Dermis blood vessel endothelial cell (primary cell): ENCODE data around the gene INAVA. TPM values are rescaled to one million over a fixed set of nuclear protein-coding genes. Genes with fewer than 3 reads are reported as not detected.

ENCODE experiments used
- DNase-seq: peaks from one replicate; pipeline ENCODE4 v3.0.0; 2010
- total RNA-seq: library from RNA; depleted of rRNA; stranded (reverse); fragments of >200 nt; gene quantifications from 2 replicates; pipeline ENCODE4 v1.2.3, GENCODE V29; 2014

The INAVA gene
- total RNA-seq: under 0.01 and 0.17 TPM in 2 replicates

- no peak for DNase-seq
Measured at GRCh38 chr1:200894712-200895442, at the start of gene INAVA. Gene INAVA, plus strand, starts transcription at chr1:200894900. Its CDS starts 3,501 bp downstream, at chr1:200898401.

- DNase-seq: no peak
Measured at GRCh38 chr1:200845360-200845759, 49.3 kb upstream of the INAVA start.

- no peak for DNase-seq
Measured at GRCh38 chr1:200846398-200846797, 48.3 kb upstream of the INAVA start.

GRCh38 chr1:200849430-200849829, 45.3 kb upstream of the INAVA start:
- DNase-seq: no peak

- no peak for DNase-seq
Measured at GRCh38 chr1:200850554-200850953, 44.1 kb upstream of the INAVA start.

GRCh38 chr1:200856716-200857357, 37.9 kb upstream of the INAVA start:
- DNase-seq: peak; percentile 37

- DNase-seq: no peak
Measured at GRCh38 chr1:200857804-200858203, 36.9 kb upstream of the INAVA start.

- DNase-seq: no peak
Measured at GRCh38 chr1:200861937-200862647, 32.6 kb upstream of the INAVA start.

- no peak for DNase-seq
Measured at GRCh38 chr1:200862713-200863415, 31.8 kb upstream of the INAVA start.

- DNase-seq: no peak
Measured at GRCh38 chr1:200866116-200866515, 28.6 kb upstream of the INAVA start.

GRCh38 chr1:200866521-200866920, 28.2 kb upstream of the INAVA start:
- DNase-seq: no peak

- DNase-seq: no peak
Measured at GRCh38 chr1:200867018-200867811, 27.5 kb upstream of the INAVA start.

- no peak for DNase-seq
Measured at GRCh38 chr1:200869376-200869752, 25.3 kb upstream of the INAVA start.

- DNase-seq: no peak
Measured at GRCh38 chr1:200869753-200870391, 24.8 kb upstream of the INAVA start.

GRCh38 chr1:200872446-200873115, 22.1 kb upstream of the INAVA start, which contains the start of gene GPR25:
Gene GPR25, plus strand, starts transcription at chr1:200872981. Its CDS starts 57 bp downstream, at chr1:200873038.
- no peak for DNase-seq

- peak; percentile 19 for DNase-seq
Measured at GRCh38 chr1:200873116-200873670, 21.5 kb upstream of the INAVA start.

GRCh38 chr1:200873671-200874397, 20.9 kb upstream of the INAVA start:
- peak; percentile 15 for DNase-seq

GRCh38 chr1:200874694-200875093, 20.0 kb upstream of the INAVA start:
- DNase-seq: no peak

- no peak for DNase-seq
Measured at GRCh38 chr1:200875416-200875815, 19.3 kb upstream of the INAVA start.

- DNase-seq: no peak
Measured at GRCh38 chr1:200877010-200877409, 17.7 kb upstream of the INAVA start.
